Caco-2 (cell line): ENCODE measurements around the gene C11orf86. TPM values are rescaled to one million over a fixed set of nuclear protein-coding genes. Genes with fewer than 3 reads are reported as not detected.

Experiments
- BruUV-seq: library from RNA; stranded (reverse); fragments of 400-500 nt; replicated peaks from 2 replicates; lab custom pipeline; 2021; lab: Mats Ljungman, UMichigan
- CTCF ChIA-PET: fragments of 300-600 bp; sonication (Branson Sonifier 250); formaldehyde crosslinking; loops from one replicate; lab custom pipeline; 2022; ENCODE audit warnings: antibody characterized with exemption; lab: Charles Lee
- POLR2A ChIA-PET: fragments of 300-600 bp; sonication (Branson Sonifier 250); formaldehyde crosslinking; loops from one replicate; lab custom pipeline; 2022; ENCODE audit warnings: antibody characterized with exemption; lab: Charles Lee
- DNase-seq, 2 experiments: peaks; one replicate each; pipeline versions ENCODE4 v3.0.0 to v3.0.0-alpha.2; 2020 to 2022
- H3K27me3 ChIP-seq: replicated peaks from 2 replicates; pipeline ENCODE4 v1.6.0; 2011; ENCODE audit warnings: low read length; ENCODE audit not compliant: control insufficient read depth, insufficient read depth
- H3K36me3 ChIP-seq: 2 replicates; pipeline ENCODE4 v1.5.1; 2011; ENCODE audit warnings: low read length; ENCODE audit not compliant: control insufficient read depth, insufficient read depth
- H3K4me1 ChIP-seq: fragments of 250-450 bp; sonication (Bioruptor Pico); 2 replicates; pipeline ENCODE4 v1.5.1; 2020; ENCODE audit warnings: mild to moderate bottlenecking
- H3K4me3 ChIP-seq: 2 replicates; pipeline ENCODE4 v1.5.1; 2011; ENCODE audit warnings: low read depth, mild to moderate bottlenecking, control low read depth, low read length
- H3K9me3 ChIP-seq: fragments of 250-450 bp; sonication (Bioruptor Pico); 2 replicates; pipeline ENCODE4 v1.5.1; 2020; ENCODE audit warnings: mild to moderate bottlenecking, moderate library complexity
- H3K27ac Mint-ChIP-seq: one replicate; pipeline ENCODE4 v1.8.0; 2022; ENCODE audit warnings: mixed read lengths; ENCODE audit not compliant: unreplicated experiment
- H3K27me3 Mint-ChIP-seq: one replicate; pipeline ENCODE4 v1.8.0; 2022; ENCODE audit warnings: mixed read lengths; ENCODE audit not compliant: insufficient read depth, unreplicated experiment
- H3K36me3 Mint-ChIP-seq: one replicate; pipeline ENCODE4 v1.8.0; 2022; ENCODE audit warnings: mild to moderate bottlenecking, mixed read lengths; ENCODE audit not compliant: insufficient read depth, unreplicated experiment
- H3K4me1 Mint-ChIP-seq: one replicate; pipeline ENCODE4 v1.8.0; 2022; ENCODE audit warnings: low read depth, mixed read lengths; ENCODE audit not compliant: unreplicated experiment
- H3K4me3 Mint-ChIP-seq: one replicate; pipeline ENCODE4 v1.8.0; 2022; ENCODE audit warnings: mild to moderate bottlenecking, moderate library complexity, mixed read lengths; ENCODE audit not compliant: unreplicated experiment
- H3K9me3 Mint-ChIP-seq: one replicate; pipeline ENCODE4 v1.8.0; 2022; ENCODE audit warnings: mixed read lengths; ENCODE audit not compliant: unreplicated experiment
- intact Hi-C: fragments of 100-400 bp; cut with micrococcal nuclease; formaldehyde crosslinking; loops from one replicate; pipeline ENCODE4 v1.10.0; 2022; ENCODE audit not compliant: unreplicated experiment
- microRNA-seq: library from miRNA; unstranded; fragments of <30 nt; microRNA quantifications from one replicate; pipeline ENCODE4 v1.2.0, GENCODE V29; 2022
- total RNA-seq: library from RNA; stranded (reverse); gene quantifications from 2 replicates; pipeline ENCODE4 v1.2.3, GENCODE V29; 2022
- TF ChIP-seq, protein P1 (sequence below), 2 experiments: fragments of 200-600 bp in 1 of 2; IDR thresholded peaks; 1 replicate in 1 of 2; 2 replicates in 1 of 2; pipeline versions ENCODE4 v1.5.1 to v1.8.0; 2011 to 2022; ENCODE audit warnings: antibody characterized with exemption in 1 of 2, control low read depth in 1 of 2, inconsistent platforms in 1 of 2, low read depth in 1 of 2, low read length in 1 of 2, mild to moderate bottlenecking in 1 of 2, moderate library complexity in 1 of 2; ENCODE audit not compliant: insufficient read depth in 1 of 2, severe bottlenecking in 1 of 2, unreplicated experiment in 1 of 2

The C11orf86 gene
- total RNA-seq, 1 experiment from 2014 or later, result not detected

DNA sequence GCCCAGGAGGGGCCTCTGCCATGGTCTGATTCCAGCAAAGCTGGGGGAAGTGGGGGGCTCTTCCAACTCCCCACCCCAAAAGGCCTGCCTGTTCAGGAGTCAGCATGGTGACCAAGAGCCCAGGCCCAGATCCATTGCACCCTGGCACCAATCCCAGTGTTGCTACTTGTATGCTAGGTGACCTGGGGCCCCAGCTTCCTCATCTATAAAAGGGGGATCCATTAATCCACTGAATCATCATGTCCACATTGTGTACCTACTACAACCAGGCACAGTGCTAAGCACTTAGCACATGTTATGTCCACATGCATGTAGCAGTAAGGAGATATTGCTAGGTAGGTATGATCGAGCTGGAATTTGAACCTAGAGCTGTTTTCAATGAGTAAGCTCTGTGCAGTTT is 49.9 kb downstream of the C11orf86 start:
- intact Hi-C loops, result no loop called here
- peaks cover 17% of the 10 kb centered on the region for H3K4me1 ChIP-seq
- Mint-ChIP-seq H3K27me3 (peaks cover 12% of the 10 kb centered on the region), H3K36me3 (no peaks in the 10 kb centered on the region), H3K4me3 (no peak overlapping the region), H3K9me3 (no peaks in the 10 kb centered on the region), H3K4me1 (peaks cover 7% of the 10 kb centered on the region), H3K27ac (no peak overlapping the region)
- POLR2A ChIA-PET, result no interaction called here
- H3K4me3 ChIP-seq, result no peak overlapping the region
- no peak for DNase-seq
- CTCF ChIA-PET, result no interaction called here
- TF ChIP-seq, protein P1, sequence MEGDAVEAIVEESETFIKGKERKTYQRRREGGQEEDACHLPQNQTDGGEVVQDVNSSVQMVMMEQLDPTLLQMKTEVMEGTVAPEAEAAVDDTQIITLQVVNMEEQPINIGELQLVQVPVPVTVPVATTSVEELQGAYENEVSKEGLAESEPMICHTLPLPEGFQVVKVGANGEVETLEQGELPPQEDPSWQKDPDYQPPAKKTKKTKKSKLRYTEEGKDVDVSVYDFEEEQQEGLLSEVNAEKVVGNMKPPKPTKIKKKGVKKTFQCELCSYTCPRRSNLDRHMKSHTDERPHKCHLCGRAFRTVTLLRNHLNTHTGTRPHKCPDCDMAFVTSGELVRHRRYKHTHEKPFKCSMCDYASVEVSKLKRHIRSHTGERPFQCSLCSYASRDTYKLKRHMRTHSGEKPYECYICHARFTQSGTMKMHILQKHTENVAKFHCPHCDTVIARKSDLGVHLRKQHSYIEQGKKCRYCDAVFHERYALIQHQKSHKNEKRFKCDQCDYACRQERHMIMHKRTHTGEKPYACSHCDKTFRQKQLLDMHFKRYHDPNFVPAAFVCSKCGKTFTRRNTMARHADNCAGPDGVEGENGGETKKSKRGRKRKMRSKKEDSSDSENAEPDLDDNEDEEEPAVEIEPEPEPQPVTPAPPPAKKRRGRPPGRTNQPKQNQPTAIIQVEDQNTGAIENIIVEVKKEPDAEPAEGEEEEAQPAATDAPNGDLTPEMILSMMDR (IDR thresholded peaks at IDR 0.05; ENCODE audit: insufficient read depth in 1 of 2, low read depth in 1 of 2, low read length in 1 of 2, severe bottlenecking in 1 of 2, unreplicated experiment in 1 of 2), result no peak
- no peaks in the 10 kb centered on the region for H3K36me3 ChIP-seq
- H3K27me3 ChIP-seq, result peaks cover 14% of the 10 kb centered on the region
- no peaks in the 10 kb centered on the region for H3K9me3 ChIP-seq
- no TSS peak for BruUV-seq

DNA sequence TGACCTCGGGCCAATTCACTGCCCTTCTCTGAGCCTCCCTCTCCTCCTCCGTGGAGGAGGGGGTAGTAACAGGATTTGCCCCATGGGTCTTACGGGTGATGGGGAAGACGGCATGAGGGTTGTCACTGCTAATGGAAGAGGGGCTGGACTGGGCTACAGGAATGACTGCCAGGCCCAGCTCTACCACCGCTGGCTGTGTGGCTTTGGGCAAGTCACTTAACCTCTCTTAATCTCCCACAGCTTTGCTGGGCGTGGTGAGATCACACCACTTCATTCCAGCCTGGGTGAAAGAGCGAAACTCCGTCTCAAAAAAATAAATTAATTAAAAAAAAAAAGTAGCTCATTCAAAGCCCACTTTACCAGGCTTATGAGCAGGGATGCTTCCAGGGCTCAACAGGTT is 50.6 kb downstream of the C11orf86 start:
- intact Hi-C loops, result no loop called here
- Mint-ChIP-seq H3K27ac (no peak overlapping the region), H3K4me3 (no peak overlapping the region), H3K36me3 (no peaks in the 10 kb centered on the region), H3K4me1 (peaks cover 15% of the 10 kb centered on the region), H3K27me3 (peaks cover 12% of the 10 kb centered on the region), H3K9me3 (no peaks in the 10 kb centered on the region)
- Histone ChIP-seq H3K4me1 (peaks cover 25% of the 10 kb centered on the region), H3K27me3 (peaks cover 14% of the 10 kb centered on the region), H3K9me3 (no peaks in the 10 kb centered on the region), H3K36me3 (no peaks in the 10 kb centered on the region), H3K4me3 (no peak overlapping the region)
- POLR2A ChIA-PET, result no interaction called here
- BruUV-seq, result no TSS peak
- no peak for DNase-seq
- TF ChIP-seq, protein P1 (IDR thresholded peaks at IDR 0.05; ENCODE audit: insufficient read depth in 1 of 2, low read depth in 1 of 2, low read length in 1 of 2, severe bottlenecking in 1 of 2, unreplicated experiment in 1 of 2), result no peak
- CTCF ChIA-PET, result no interaction called here

Small RNA genes lying within 50 kb of the gene (microRNA-seq; reads per million reads assigned to microRNA genes)
- 1.5 reads per million for gene MIR3163

Other genes with a start within 250 kb of the C11orf86 start
- gene SPTBN2, start 246.1 kb upstream of the C11orf86 start, total RNA-seq, result 37.6 and 45.0 TPM in 2 replicates
- gene RCE1, start 131.9 kb upstream of the C11orf86 start, total RNA-seq, result 57.6 and 60.7 TPM in 2 replicates
- 14.1 and 17.3 TPM in 2 replicates for gene LRFN4, start 118.2 kb upstream of the C11orf86 start, total RNA-seq
- gene PC, start 16.9 kb upstream of the C11orf86 start, total RNA-seq, result 22.5 and 25.8 TPM in 2 replicates
- 0.23 and 0.82 TPM in 2 replicates for gene SYT12, start 47.8 kb downstream of the C11orf86 start, total RNA-seq
- 14.2 and 17.1 TPM in 2 replicates for gene RHOD, start 81.5 kb downstream of the C11orf86 start, total RNA-seq
- 122 and 134 TPM in 2 replicates for gene KDM2A, start 144.0 kb downstream of the C11orf86 start, total RNA-seq